HepG2 (cell line): ENCODE data around the gene VRK2.

Source experiments
- CTCF ChIP-seq: sonication (generic); formaldehyde crosslinking; IDR thresholded peaks from 2 replicates; pipeline ENCODE4 v1.5.0; 2020; ENCODE audit warnings: mild to moderate bottlenecking, missing genetic modification reagents, moderate library complexity
- FOXA1 ChIP-seq, 2 experiments: fragments of 450-650 bp in 1 of 2; sonication (generic) in 1 of 2; formaldehyde crosslinking in 1 of 2; IDR thresholded peaks; 2 replicates each; pipeline versions ENCODE4 v1.4.0 to v1.6.1; 2016 to 2020; ENCODE audit warnings: missing genetic modification reagents in 1 of 2
- HDAC2 ChIP-seq: sonication (generic); formaldehyde crosslinking; IDR thresholded peaks from 2 replicates; pipeline ENCODE4 v1.4.0; 2020; ENCODE audit warnings: missing genetic modification reagents
- NFE2L2 ChIP-seq: fragments of 150-350 bp; IDR thresholded peaks from 2 replicates; pipeline ENCODE4 v1.6.1; 2014; ENCODE audit warnings: low read length
- NFKB2 ChIP-seq: sonication (generic); formaldehyde crosslinking; IDR thresholded peaks from 2 replicates; pipeline ENCODE4 v1.4.0; 2020; ENCODE audit warnings: missing genetic modification reagents, borderline replicate concordance
- NR1H2 ChIP-seq: sonication (generic); formaldehyde crosslinking; IDR thresholded peaks from 2 replicates; pipeline ENCODE4 v1.8.1; 2022; ENCODE audit warnings: low read depth, missing genetic modification reagents, borderline replicate concordance
- POLR2A ChIP-seq, 2 experiments: IDR thresholded peaks; 2 replicates each; pipeline ENCODE4 v1.6.1; 2011; ENCODE audit warnings: low read depth in 2 of 2, low read length in 2 of 2, mild to moderate bottlenecking in 1 of 2, moderate library complexity in 1 of 2; ENCODE audit not compliant: insufficient read depth in 1 of 2
- SIX1 ChIP-seq: sonication (generic); formaldehyde crosslinking; IDR thresholded peaks from 2 replicates; pipeline ENCODE4 v1.4.0; 2020; ENCODE audit warnings: missing genetic modification reagents, borderline replicate concordance
- ZNF44 ChIP-seq: sonication (generic); formaldehyde crosslinking; IDR thresholded peaks from 2 replicates; pipeline ENCODE4 v1.5.1; 2020; ENCODE audit warnings: mild to moderate bottlenecking, missing genetic modification reagents

- TF ChIP-seq FOXA1 (IDR thresholded peaks at IDR 0.05) (no peak), FOXA1 (CRISPR knock-in tag; IDR thresholded peaks at IDR 0.05) (no peak), HDAC2 (CRISPR knock-in tag) (no peak), ZNF44 (CRISPR knock-in tag) (no peak), CTCF (no peak), NFKB2 (CRISPR knock-in tag) (no peak), POLR2A (IDR thresholded peaks at IDR 0.05; ENCODE audit: insufficient read depth in 1 of 2, low read depth in 2 of 2, low read length in 2 of 2) (no peak), NR1H2 (CRISPR knock-in tag) (no peak), SIX1 (no peak), NFE2L2 (no peak)
Observed at GRCh38 chr2:58130238-58130637, 83.6 kb downstream of the VRK2 start.
